ENCODE measurements around the gene GGA1.
"Not testable (repeated sequence)": the region's sequence is repeated elsewhere in the genome, so short reads cannot be mapped to it uniquely, and the experiment has no call there.

The GGA1 gene

GRCh38 chr22:37571258-37571991 lies 37.2 kb upstream of the GGA1 start:
- DNase-seq: no peak

- DNase-seq: no peak
Measured at GRCh38 chr22:37571992-37572373, 36.7 kb upstream of the GGA1 start.

DNA sequence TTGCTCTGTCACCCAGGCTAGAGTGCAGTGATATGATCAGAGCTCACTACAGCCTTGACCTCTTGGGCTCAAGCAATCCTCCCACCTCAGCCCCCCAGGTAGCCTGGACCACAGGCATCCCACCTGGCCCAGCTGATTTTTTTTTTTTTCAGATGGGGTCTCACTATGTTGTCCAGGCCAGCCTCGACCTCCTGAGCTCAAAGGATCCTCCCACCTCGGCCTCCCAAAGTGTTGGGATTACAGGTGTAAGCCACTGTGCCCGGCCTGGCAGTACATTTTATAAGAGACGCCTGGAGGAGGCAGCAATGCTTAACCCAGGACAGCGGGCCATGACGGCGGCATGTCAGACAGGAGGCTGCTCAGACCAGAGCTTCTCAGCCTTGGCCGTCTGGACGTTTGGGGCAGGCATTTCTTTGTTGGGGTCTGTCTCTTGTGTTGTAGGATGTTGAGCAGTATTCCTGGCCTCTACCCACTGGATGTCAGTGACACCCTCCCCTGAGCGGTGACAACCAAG lies 33.1 kb upstream of the GGA1 start:
- DNase-seq: no peak

GRCh38 chr22:37578002-37578401 lies 30.6 kb upstream of the GGA1 start:
- no peak for DNase-seq

DNA sequence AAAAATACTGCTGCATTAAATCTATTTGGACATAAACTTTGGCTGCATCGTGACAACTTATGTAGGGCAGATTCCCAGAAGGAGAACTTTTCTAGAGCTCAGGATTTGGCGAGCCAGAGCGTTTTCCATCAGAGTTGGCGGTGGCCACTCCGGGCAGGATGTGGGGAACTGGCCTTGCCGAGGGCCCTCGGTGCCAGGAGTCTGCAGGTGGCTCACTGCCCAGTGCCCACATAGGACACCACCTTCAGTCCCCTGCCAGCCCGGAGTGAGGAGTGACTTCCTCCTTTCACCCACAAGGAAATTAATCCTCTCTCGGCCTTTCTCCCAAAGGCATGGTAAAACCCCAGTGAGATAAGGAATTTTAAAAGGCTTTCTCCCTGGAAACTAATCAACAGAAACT lies 27.1 kb upstream of the GGA1 start:
- DNase-seq: no peak

DNA sequence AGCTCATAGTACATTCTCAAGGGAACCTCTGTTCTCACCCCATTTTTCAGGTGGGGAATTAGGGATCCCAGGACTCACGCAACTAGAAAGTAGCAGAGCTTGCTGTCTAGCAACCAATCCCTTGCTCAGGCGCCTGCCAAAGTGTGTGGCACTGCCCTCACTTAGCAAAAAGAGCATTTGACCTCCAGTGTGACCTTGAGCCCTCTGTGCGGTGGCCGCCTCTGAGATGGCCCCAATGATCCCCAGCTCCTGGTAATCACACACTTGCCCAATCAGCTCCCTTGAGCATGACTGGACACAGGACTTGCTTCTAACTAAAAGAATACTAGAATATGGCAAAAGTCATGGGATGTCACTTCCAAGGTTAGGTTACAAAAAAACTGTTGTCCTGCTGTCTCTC lies 26.1 kb upstream of the GGA1 start:
- DNase-seq: no peak

DNA sequence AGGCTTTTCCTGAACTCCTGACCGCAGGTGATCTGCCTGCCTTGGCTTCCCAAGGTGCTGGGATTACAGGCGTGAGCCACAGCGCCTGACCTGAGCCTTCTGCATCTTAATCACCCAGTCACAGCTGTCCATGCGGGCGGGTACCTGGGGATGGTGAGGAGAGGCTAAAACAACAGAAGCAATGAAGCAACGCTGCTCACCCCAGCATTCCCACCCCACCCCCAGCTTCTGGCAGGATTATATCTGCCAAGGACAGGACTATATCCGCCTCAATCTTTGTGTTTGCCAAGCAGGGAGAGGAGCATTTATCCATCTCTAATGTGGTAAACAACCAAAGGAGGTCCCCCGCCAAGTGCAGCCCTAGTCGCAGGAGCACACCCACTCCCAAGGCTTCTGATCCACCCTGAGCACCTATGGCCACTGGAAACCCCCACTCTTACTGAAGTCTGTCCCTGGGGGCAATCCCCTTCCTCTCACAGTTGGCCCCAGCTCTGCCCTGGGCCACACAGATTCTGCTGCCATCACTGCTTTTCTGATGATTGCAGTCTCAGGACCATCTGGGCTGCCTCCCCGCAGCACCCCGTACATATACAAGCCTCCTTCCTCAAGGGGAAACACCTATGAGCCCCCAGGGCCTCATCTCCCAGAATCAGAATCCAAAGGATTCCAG lies 20.0 kb upstream of the GGA1 start:
- DNase-seq: no peak

GRCh38 chr22:37589636-37590035 lies 19.0 kb upstream of the GGA1 start:
- DNase-seq: no peak

GRCh38 chr22:37591081-37591480 lies 17.6 kb upstream of the GGA1 start:
- DNase-seq: not testable (repeated sequence)

GRCh38 chr22:37591823-37592404 lies 16.7 kb upstream of the GGA1 start:
- DNase-seq: no peak

DNA sequence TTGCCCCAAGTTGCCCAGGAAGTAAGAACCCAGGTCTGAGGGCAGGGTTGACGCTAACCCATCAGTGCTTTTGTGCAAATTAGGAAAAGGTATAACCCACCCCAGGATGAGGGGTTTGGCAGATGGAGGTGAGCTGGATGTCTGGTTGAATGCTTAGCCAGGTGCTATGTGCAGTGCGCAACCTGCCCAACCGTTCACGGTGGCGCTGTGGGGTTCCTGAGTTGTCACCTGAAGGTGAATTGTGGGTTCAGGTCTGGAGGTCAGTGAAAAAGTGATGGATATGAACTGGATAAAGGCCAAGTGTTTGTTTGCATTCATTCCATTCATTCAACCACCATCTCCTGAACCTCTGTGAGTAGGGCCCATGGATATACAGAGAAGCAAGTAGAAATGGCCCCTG lies 14.4 kb upstream of the GGA1 start:
- no peak for DNase-seq

DNA sequence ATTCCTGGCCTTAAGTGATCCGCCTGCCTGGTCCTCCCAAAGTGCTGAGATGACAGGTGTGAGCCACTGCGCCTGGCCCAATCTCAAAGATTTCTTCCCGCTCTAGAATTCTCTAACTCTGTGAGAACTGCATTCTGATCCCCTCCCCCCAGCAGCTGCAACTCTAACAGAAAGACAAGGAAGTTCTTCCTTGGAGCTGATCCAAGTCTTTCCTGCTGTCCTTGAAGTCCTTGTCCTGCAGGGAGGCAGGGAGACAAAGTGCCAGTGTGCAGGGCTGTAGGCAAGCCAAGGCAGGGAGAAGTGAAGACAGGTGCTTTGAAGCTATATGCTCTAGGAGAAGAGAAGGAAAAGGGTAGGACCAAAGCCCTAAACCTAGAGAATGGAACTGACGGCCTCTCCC lies 9.5 kb upstream of the GGA1 start:
- DNase-seq: no peak

DNA sequence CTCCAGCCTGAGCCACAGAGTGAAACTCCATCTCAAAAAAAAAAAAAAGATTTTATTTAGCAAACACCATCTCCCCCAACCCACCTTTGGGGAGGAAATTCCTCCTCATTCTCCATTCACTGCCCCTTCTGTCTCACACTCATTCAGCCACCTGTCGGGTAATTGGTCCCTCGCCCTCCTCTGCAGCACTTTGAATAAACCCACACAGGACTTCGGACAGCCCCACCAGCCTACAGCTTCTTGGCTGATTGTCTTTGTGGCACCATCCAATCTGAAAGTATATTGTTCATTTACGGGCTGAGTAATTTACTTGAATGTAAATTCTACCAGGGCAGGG lies 7.5 kb upstream of the GGA1 start:
- no peak for DNase-seq

- DNase-seq: no peak
Measured at GRCh38 chr22:37601540-37602442, 6.8 kb upstream of the GGA1 start.

GRCh38 chr22:37602546-37603277 lies 5.9 kb upstream of the GGA1 start:
- DNase-seq: not testable (repeated sequence)

GRCh38 chr22:37604074-37604473 lies 4.6 kb upstream of the GGA1 start:
- DNase-seq: no peak

GRCh38 chr22:37604875-37605274 lies 3.8 kb upstream of the GGA1 start:
- no peak for DNase-seq

DNA sequence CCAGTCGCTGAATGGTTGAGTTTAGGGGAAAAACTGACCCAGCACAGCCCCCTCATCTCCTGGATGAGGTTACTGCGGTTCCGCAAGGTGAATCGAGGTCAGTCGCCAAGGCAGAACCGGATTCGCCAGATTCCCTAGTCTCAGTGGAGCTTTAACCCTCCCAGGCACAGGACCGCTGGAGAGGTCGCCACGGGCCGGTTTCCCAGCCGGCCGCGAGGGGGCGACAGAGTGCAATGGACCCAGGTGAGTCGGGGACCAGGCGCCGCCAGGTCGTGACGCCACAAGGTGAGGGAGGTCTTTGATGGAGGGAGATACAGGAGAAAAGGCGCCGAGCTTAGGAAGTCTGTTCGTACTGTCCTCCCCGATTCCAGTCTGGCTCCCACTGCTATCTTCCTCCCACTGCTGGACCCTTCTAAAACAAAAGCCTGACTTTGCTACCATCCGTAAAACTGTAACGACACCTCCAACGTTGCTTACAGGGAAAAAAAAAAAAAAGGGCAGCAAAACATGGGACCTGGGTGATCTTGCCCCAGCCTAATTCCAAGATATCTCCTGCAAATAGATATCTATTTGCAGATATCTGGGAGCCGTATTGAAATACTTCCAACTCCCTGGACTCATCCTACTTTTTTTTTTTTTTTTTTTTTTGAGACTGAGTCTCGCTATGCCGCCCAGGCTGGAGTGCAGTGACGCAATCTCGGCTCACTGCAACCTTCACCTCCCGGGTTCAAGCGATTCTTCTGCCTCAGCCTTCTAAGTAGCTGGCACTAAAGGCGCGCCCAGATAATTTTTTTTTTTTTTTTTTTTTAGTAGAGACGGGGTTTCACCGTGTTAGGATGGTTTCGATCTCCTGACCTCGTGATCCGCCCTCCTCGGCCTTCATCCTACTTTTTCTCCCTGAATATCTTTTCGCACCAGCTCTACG lies 1.4 kb upstream of the GGA1 start:
- DNase-seq: peak; percentile 60

GRCh38 chr22:37607935-37608476 lies 628 bp upstream of the GGA1 start:
- no peak for DNase-seq

GRCh38 chr22:37609240-37610152 lies 862 bp downstream of the GGA1 start:
- no peak for DNase-seq

Data from NCI-H1694 (cell line).